Stomach smooth muscle (tissue), 2 donors: ENCODE measurements around the gene BIRC7.

Source experiments
- H3K27ac ChIP-seq: one replicate; pipeline ENCODE4 v1.7.0; 2013; ENCODE audit warnings: mild to moderate bottlenecking, low read length, inconsistent platforms
- H3K27me3 ChIP-seq, 2 donors: one replicate each; pipeline ENCODE4 v1.7.0; 2013; ENCODE audit warnings: low read length in 2 of 2; ENCODE audit not compliant: insufficient read depth in 2 of 2, control insufficient read depth in 1 of 2
- H3K36me3 ChIP-seq, 2 donors: one replicate each; pipeline ENCODE4 v1.7.0; 2013; ENCODE audit warnings: low read length in 2 of 2; ENCODE audit not compliant: control insufficient read depth in 2 of 2, insufficient read depth in 2 of 2
- H3K4me1 ChIP-seq: one replicate; pipeline ENCODE4 v1.7.0; 2013; ENCODE audit warnings: low read length; ENCODE audit not compliant: control insufficient read depth, insufficient read depth
- H3K4me3 ChIP-seq, 2 donors: one replicate each; pipeline ENCODE4 v1.7.0; 2013; ENCODE audit warnings: low read length in 2 of 2
- H3K9ac ChIP-seq, 2 donors: one replicate each; pipeline ENCODE4 v1.7.0; 2013; ENCODE audit warnings: low read length in 2 of 2, mild to moderate bottlenecking in 1 of 2
- H3K9me3 ChIP-seq, 2 donors: one replicate each; pipeline ENCODE4 v1.7.0; 2013; ENCODE audit warnings: low read length in 2 of 2; ENCODE audit not compliant: control insufficient read depth in 2 of 2
- donor health status: healthy.
- donor health status: Pancreatic carcinoma.

Gene BIRC7

DNA sequence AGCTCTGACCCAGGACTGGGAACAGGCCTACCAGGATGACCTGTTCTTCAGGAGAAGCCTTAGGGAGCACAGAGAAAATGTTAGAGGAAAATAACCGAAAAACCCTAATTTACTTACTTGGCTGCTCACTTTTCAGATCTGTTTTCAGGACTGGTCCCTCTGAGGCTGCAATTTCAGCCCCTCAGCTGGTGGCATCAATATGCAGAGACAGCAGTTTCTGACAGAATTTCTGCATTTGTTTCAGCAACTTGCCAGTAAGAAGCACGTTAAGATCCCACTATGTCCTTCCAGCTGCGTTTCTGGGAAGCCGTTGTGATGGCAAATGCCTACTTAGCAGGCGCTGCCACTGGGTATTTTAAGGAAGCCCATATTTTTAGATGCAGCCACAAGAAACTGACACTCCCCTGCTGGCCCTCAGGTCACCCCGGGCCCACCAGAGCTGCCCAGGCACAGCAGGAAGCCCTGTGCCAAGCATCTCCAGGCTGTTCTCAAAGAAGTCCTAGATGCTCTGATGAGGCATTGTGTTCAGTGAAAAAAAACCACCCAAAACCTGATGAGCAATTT lies 27.3 kb upstream of the BIRC7 start:
- Histone ChIP-seq H3K4me1 (peaks cover 41% of the 10 kb centered on the region), H3K36me3 (peaks cover 50 to 54% of the 10 kb centered on the region in 2 donors), H3K27ac (no peak overlapping the region), H3K9ac (no peak overlapping the region), H3K9me3 (no peaks in the 10 kb centered on the region), H3K4me3 (no peak overlapping the region), H3K27me3 (no peaks in the 10 kb centered on the region)

DNA sequence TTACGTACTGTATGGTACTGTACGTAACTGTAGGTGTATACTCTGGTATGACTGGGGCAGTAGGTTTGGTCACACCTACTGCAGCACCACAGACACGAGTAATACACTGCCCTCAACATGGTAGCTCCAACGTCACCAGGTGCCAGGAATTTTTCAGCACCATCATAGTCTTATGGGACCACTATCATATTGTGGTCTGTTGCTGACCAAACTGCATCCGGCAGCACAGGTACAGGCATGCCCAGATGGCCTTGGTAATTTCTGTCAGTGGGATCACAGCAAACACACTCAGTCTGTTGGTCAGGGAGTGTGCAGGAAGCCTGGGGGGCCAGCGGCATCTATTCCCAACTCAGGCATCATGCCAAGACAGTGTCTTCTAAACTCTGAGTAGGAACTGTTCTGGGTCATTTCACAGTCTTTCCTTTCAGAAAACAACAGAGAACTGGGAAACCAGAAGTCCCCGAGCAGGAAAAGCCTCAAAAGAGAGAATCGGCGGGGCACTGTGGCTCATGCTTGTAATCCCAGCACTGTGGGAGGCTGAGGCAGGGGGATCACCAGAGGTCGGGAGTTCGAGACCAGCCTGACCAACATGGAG lies 25.6 kb upstream of the BIRC7 start:
- H3K36me3 ChIP-seq = peaks cover 43 to 44% of the 10 kb centered on the region in 2 donors
- H3K4me1 ChIP-seq = peaks cover 51% of the 10 kb centered on the region
- H3K9ac ChIP-seq = no peak overlapping the region
- no peaks in the 10 kb centered on the region for H3K27me3 ChIP-seq
- H3K9me3 ChIP-seq = no peaks in the 10 kb centered on the region
- no peak overlapping the region for H3K27ac ChIP-seq
- H3K4me3 ChIP-seq = no peak overlapping the region

- peaks cover 43% of the 10 kb centered on the region for H3K4me1 ChIP-seq
Observed at GRCh38 chr20:63212393-63212730, 23.3 kb upstream of the BIRC7 start.

GRCh38 chr20:63212792-63213191 lies 22.9 kb upstream of the BIRC7 start:
- Histone ChIP-seq H3K36me3 (peaks cover 36 to 43% of the 10 kb centered on the region in 2 donors), H3K4me3 (peak overlapping the region in 1 of 2 donors; percentile 15), H3K4me1 (peaks cover 39% of the 10 kb centered on the region), H3K9me3 (no peaks in the 10 kb centered on the region), H3K27ac (no peak overlapping the region), H3K27me3 (no peaks in the 10 kb centered on the region), H3K9ac (peak overlapping the region in 1 of 2 donors; percentile 64)

More at GRCh38 chr20:63212393-63212730, 23.3 kb upstream of the BIRC7 start:
- Histone ChIP-seq H3K27ac (no peak overlapping the region), H3K27me3 (no peaks in the 10 kb centered on the region), H3K9me3 (no peaks in the 10 kb centered on the region), H3K36me3 (peaks cover 40 to 43% of the 10 kb centered on the region in 2 donors), H3K4me3 (no peak overlapping the region), H3K9ac (peak overlapping the region in 1 of 2 donors; percentile 64)

GRCh38 chr20:63214514-63214913 lies 21.2 kb upstream of the BIRC7 start:
- Histone ChIP-seq H3K4me3 (peak overlapping the region; percentile 82 to 87), H3K36me3 (peaks cover 26 to 32% of the 10 kb centered on the region in 2 donors), H3K27me3 (peaks cover 1 to 4% of the 10 kb centered on the region in 2 donors), H3K27ac (no peak overlapping the region), H3K9me3 (no peaks in the 10 kb centered on the region), H3K4me1 (peaks cover 35% of the 10 kb centered on the region), H3K9ac (peak overlapping the region in 1 of 2 donors; percentile 78)

DNA sequence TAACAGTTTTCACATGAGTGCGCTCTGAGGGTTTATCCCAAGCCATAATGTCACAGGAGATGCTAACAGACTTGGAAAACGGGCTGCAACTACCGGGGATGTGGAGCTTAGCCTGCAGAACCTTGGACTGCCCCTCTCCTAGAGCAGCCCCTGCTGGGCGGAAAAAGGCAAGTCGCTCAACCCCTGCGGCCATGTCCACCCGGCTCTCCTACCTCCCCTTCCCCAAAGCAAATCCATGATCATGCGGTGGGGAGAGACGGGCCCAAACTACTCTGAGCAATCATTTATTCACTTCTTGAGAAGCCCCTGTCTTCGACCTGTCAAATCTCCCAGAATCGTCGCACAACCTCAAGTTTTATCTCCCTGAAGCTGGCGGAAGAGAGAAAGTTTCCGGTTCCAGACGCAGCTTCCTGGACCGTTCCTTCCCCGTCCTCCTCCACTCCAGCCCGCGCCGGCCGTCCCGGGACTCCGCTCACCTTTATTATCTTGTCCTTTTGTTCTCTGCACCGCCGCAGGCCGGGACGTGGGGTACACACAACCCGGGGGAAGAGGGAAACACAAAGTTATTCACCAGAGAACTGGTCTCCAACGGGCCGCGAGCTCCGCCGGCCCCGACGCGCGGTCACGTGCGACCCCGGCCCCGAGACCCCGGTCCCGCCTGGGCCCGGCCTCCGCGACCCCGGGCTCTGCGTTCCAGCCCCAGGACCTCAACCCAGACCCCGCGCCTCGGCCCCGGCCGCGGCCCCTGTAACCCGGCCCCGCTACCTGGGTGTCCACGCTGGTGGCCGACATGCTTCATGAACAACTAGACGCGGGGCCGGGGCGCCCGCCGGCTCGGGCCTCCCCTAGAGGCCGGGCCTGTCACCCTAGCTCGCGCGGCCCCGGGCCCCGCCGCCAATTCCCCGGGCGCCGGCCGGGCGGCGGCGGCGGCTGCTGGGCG lies 20.3 kb upstream of the BIRC7 start:
- Histone ChIP-seq H3K9ac (peak overlapping the region; percentile 78 to 85), H3K27me3 (peaks cover 3 to 5% of the 10 kb centered on the region in 2 donors), H3K4me3 (peak overlapping the region; percentile 82 to 87), H3K4me1 (peaks cover 35% of the 10 kb centered on the region), H3K27ac (no peak overlapping the region), H3K36me3 (peaks cover 20 to 27% of the 10 kb centered on the region in 2 donors), H3K9me3 (no peaks in the 10 kb centered on the region)

- peaks cover 3 to 5% of the 10 kb centered on the region in 2 donors for H3K27me3 ChIP-seq
- H3K36me3 ChIP-seq = peaks cover 18 to 25% of the 10 kb centered on the region in 2 donors
- peak within 1 kb of the TSS; percentile 82 to 87 for H3K4me3 ChIP-seq
- peaks cover 35% of the 10 kb centered on the region for H3K4me1 ChIP-seq
- peak within 1 kb of the TSS; percentile 53 for H3K27ac ChIP-seq
- peak within 1 kb of the TSS; percentile 78 to 85 for H3K9ac ChIP-seq
- H3K9me3 ChIP-seq = no peaks in the 10 kb centered on the region
Observed at GRCh38 chr20:63216041-63216848, 19.5 kb upstream of the BIRC7 start, which contains the start of gene YTHDF1. Gene YTHDF1, minus strand, starts transcription at chr20:63216131. Its CDS starts 239 bp downstream, at chr20:63215892.

DNA sequence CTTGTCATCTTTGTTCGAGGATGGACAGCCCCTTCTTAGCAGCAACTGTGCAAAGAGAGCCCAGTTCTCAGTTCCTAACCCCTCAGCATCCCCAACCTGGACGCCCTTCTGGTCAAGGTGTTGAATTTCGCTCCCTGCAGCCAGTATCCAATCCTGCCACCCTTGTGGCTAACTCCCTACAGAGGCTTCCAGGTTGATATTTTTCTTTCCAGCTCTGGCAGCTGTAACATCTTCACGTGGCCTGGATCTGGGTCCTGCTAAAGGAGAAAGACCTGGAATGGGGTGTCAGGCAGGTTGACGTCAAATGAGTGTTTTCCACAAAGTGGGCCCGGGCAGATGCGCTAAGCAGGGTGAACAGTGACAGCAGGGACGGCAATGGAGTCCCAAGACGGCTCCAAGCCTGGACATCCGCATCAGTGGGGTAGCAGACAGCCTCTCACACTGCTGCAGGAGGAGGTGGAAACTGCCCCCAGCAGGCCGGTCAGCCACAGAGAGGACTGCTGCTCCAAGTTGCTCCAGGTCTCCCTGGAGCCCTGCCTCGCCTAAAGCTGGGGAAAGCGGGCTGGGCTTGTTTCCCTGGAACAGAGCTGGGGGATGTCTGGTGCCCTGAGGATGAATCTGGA lies 18.7 kb upstream of the BIRC7 start:
- peaks cover 32% of the 10 kb centered on the region for H3K4me1 ChIP-seq
- H3K9me3 ChIP-seq = no peaks in the 10 kb centered on the region
- H3K9ac ChIP-seq = peak overlapping the region; percentile 68 to 83
- H3K36me3 ChIP-seq = peaks cover 16 to 22% of the 10 kb centered on the region in 2 donors
- H3K4me3 ChIP-seq = peak overlapping the region; percentile 58 to 87
- peaks cover 3 to 5% of the 10 kb centered on the region in 2 donors for H3K27me3 ChIP-seq
- no peak overlapping the region for H3K27ac ChIP-seq

GRCh38 chr20:63217706-63218105 lies 18.0 kb upstream of the BIRC7 start:
- Histone ChIP-seq H3K36me3 (peaks cover 9 to 16% of the 10 kb centered on the region in 2 donors), H3K4me1 (peaks cover 25% of the 10 kb centered on the region), H3K9me3 (no peaks in the 10 kb centered on the region), H3K4me3 (no peak overlapping the region), H3K27me3 (peaks cover 3 to 5% of the 10 kb centered on the region in 2 donors), H3K9ac (no peak overlapping the region), H3K27ac (no peak overlapping the region)
